Measurements from ENCODE around the gene SYNDIG1.
"Not testable (repeated sequence)": the region's sequence is repeated elsewhere in the genome, so short reads cannot be mapped to it uniquely, and the experiment has no call there.

Gene SYNDIG1

DNA sequence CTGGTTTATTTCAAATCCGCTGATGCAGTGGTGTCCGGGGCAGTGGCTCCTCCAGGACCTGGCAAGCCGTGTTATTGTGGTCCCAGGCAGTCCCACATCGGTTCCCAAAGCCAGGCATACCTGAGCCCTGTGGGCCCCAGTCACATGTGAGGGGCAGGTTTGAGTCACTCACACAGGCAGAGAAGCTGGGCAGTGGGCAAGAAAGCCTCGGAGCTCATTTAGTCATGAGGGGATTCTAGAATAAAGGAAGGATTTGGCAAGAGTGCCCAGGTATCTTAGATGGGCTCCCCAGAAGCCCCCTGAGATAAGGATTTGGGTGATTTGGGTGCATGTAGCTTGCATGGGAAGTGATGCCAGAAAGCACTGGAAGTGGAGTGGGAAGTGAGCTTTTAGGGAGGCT, 37.3 kb downstream of the SYNDIG1 start:
- H3K9ac ChIP-seq (ENCODE audit: low read depth, low read length), result no peak overlapping the region
- peaks cover 3% of the 10 kb centered on the region; the same call in 1 of the 2 replicates for H3K9me3 ChIP-seq (ENCODE audit: control insufficient read depth, insufficient read depth, low read length)
- no peaks in the 10 kb centered on the region for H3K36me3 ChIP-seq (ENCODE audit: control insufficient read depth, insufficient read depth, low read length)
- no peaks in the 10 kb centered on the region for H3K4me1 ChIP-seq (ENCODE audit: control insufficient read depth, insufficient read depth, low read length)
- no peak overlapping the region for H3K27ac ChIP-seq (ENCODE audit: low read depth, low read length)
- H3K27me3 ChIP-seq (ENCODE audit: control insufficient read depth, insufficient read depth, low read length), result no peaks in the 10 kb centered on the region
- H3K4me3 ChIP-seq (ENCODE audit: low read depth, low read length), result no peak overlapping the region

DNA sequence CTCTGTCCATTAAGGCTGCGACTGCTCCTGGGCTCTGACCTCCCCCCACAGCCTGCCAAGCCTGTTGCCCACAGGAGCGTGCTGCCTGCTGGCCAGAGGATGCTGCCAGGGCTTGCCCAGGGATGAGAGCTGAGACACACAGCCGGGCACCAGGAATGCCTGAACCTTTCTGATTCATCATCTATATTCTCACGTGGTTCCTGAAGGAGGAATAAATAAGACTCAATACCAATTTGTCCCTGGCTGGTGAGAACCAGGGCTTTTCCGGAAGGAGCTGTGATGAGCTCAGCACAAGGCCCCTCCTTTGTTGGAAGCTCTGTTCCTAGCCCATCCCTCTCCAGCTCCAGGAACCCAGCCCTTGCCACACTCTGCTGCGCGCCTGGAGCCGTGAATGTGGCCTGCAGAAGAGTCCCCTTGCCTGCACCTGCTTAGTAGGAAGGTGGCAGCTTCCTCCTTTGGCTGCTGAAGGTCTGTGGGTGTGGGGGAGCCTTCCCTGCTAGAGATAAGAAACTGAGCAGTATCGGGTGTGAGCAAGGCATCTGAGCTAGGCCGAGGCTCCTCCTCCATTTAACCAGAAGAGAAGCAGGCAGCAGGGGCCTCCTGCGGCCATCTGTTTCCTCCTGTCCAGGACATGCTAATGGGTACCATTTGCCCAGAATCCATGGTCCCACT, 37.9 kb downstream of the SYNDIG1 start:
- Histone ChIP-seq H3K36me3 (ENCODE audit: control insufficient read depth, insufficient read depth, low read length) (no peaks in the 10 kb centered on the region), H3K4me1 (ENCODE audit: control insufficient read depth, insufficient read depth, low read length) (no peaks in the 10 kb centered on the region), H3K9ac (ENCODE audit: low read depth, low read length) (no peak overlapping the region), H3K4me3 (ENCODE audit: low read depth, low read length) (no peak overlapping the region), H3K27ac (ENCODE audit: low read depth, low read length) (no peak overlapping the region), H3K27me3 (ENCODE audit: control insufficient read depth, insufficient read depth, low read length) (no peaks in the 10 kb centered on the region), H3K9me3 (ENCODE audit: control insufficient read depth, insufficient read depth, low read length) (peaks cover 4% of the 10 kb centered on the region; the same call in 1 of the 2 replicates)

DNA sequence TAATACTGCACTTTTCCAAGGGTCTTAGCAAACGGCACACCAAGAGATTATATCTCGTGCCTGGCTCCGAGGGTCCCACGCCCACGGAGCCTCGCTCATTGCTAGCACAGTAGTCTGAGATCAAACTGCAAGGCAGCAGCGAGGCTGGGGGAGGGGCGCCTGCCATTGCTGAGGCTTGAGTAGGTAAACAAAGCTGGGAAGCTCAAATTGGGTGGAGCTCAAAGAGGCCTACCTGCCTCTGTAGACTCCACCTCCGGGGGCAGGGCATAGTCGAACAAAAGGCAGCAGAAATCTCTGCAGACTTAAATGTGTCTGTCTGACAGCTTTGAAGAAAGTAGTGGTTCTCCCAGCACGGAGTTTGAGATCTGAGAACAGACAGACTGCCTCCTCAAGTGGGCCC, 43.0 kb downstream of the SYNDIG1 start:
- not testable (repeated sequence) for H3K4me1 ChIP-seq (ENCODE audit: control insufficient read depth, insufficient read depth, low read length); H3K4me3 ChIP-seq (ENCODE audit: low read depth, low read length); H3K27ac ChIP-seq (ENCODE audit: low read depth, low read length); H3K36me3 ChIP-seq (ENCODE audit: control insufficient read depth, insufficient read depth, low read length); H3K27me3 ChIP-seq (ENCODE audit: control insufficient read depth, insufficient read depth, low read length); H3K9me3 ChIP-seq (ENCODE audit: control insufficient read depth, insufficient read depth, low read length); H3K9ac ChIP-seq (ENCODE audit: low read depth, low read length)

DNA sequence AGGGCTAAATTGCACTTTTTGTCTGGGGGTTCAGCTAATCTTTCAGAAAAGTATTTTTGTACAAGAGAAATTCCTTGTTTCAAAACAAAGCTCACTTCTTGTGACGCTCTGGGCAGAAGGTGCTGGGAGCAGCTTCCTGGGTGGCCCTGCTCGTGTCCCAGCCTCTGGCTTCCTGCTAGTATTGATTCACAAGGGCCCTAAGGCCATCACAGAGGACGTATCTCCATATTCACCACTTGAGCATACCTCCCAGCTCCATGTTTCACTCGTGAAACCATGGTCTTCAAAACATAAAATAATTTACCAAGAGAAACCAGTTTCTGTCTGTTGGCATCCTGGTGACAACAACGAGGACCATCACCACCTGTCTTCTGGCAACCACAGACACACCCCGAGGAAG, 49.1 kb downstream of the SYNDIG1 start:
- no peaks in the 10 kb centered on the region for H3K27me3 ChIP-seq (ENCODE audit: control insufficient read depth, insufficient read depth, low read length)

DNA sequence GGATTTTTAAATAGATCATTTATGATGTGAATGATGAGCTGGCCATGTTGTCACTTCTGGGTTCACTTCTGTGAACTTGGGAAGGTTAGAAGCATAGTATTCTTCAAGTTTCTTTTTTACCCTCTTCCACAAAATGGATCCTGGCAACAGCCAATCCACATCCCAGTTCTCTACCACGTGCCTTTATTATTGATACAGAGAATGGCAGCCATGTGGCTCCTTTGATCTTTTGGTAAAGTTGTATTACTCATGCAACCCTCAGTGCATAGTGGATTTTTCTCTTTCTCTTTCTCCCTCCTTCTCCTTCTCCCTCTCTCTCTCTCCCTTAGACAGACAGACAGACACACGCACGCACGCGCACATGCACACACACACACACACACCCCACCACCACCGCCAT, 50.0 kb downstream of the SYNDIG1 start:
- Histone ChIP-seq H3K4me1 (ENCODE audit: control insufficient read depth, insufficient read depth, low read length) (no peaks in the 10 kb centered on the region), H3K36me3 (ENCODE audit: control insufficient read depth, insufficient read depth, low read length) (no peaks in the 10 kb centered on the region), H3K27ac (ENCODE audit: low read depth, low read length) (no peak overlapping the region), H3K4me3 (ENCODE audit: low read depth, low read length) (no peak overlapping the region), H3K27me3 (ENCODE audit: control insufficient read depth, insufficient read depth, low read length) (no peaks in the 10 kb centered on the region), H3K9me3 (ENCODE audit: control insufficient read depth, insufficient read depth, low read length) (no peaks in the 10 kb centered on the region), H3K9ac (ENCODE audit: low read depth, low read length) (no peak overlapping the region)

More for the DNA sequence above, 49.1 kb downstream of the SYNDIG1 start:
- Histone ChIP-seq H3K9me3 (ENCODE audit: control insufficient read depth, insufficient read depth, low read length) (no peaks in the 10 kb centered on the region), H3K9ac (ENCODE audit: low read depth, low read length) (no peak overlapping the region), H3K27ac (ENCODE audit: low read depth, low read length) (no peak overlapping the region), H3K4me3 (ENCODE audit: low read depth, low read length) (no peak overlapping the region), H3K36me3 (ENCODE audit: control insufficient read depth, insufficient read depth, low read length) (no peaks in the 10 kb centered on the region), H3K4me1 (ENCODE audit: control insufficient read depth, insufficient read depth, low read length) (no peaks in the 10 kb centered on the region)

DNA sequence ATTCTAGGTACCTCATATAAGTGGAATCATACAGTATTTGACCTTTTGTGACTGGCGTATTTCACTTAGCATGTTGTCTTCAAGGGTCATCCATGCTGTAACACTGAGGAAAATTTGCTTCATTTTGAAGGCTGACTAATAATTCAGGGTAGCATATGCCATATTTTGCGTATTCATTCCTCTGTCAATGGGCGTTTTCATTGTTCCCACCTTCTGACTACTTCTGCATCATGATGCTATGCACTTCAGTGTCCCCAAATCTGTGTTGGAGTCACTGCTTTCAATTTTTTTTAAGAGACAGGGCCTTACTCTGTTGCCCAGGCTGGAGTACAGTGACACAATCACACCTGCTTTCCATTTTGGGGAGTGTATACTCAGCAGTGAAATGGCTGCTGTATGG, 51.6 kb downstream of the SYNDIG1 start:
- no peak overlapping the region for H3K4me3 ChIP-seq (ENCODE audit: low read depth, low read length)
- no peak overlapping the region for H3K9ac ChIP-seq (ENCODE audit: low read depth, low read length)
- no peaks in the 10 kb centered on the region for H3K36me3 ChIP-seq (ENCODE audit: control insufficient read depth, insufficient read depth, low read length)
- no peaks in the 10 kb centered on the region for H3K9me3 ChIP-seq (ENCODE audit: control insufficient read depth, insufficient read depth, low read length)
- H3K27ac ChIP-seq (ENCODE audit: low read depth, low read length), result no peak overlapping the region
- no peaks in the 10 kb centered on the region for H3K4me1 ChIP-seq (ENCODE audit: control insufficient read depth, insufficient read depth, low read length)
- H3K27me3 ChIP-seq (ENCODE audit: control insufficient read depth, insufficient read depth, low read length), result no peaks in the 10 kb centered on the region

DNA sequence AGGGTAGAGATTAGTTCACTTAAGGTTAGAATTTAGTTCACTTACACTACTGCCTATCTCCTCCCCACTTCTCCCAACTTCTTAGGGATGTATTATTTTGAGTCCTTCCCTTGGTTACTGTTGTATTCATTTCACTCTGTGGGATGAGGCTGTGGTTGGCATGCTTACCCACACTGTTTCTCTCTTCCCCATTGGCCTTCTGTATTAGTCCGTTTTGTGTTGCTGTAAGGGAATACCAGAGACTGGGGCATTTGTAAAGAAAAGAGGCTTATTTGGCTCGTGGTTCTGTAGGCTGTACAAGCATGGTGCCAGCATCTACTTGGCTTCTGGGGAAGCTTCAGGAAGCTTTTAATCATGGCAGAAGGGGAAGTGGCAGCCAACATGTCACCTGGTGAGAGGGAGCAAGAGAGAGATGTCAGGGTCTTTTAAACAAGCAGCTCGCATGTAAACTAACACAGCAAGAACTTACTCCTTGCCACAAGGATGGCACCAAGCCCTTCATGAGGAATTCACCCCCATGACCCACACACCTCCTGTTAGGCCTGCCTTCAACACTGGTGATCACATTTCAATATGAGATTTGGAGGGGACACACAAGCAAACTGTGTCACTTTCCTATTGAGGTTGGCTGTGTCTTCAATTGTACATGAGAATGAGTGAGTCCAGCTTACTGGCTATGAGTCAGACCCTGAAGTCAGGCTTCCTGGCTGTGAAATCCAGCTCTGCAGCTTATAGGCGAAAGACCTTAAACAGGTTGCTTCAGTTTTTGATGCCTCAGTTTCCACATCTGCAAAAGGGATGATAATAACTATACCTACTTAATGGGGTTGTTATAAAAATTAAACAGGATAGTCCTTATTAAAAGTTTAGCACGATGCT, 53.3 kb downstream of the SYNDIG1 start:
- Histone ChIP-seq H3K9ac (ENCODE audit: low read depth, low read length) (no peak overlapping the region), H3K9me3 (ENCODE audit: control insufficient read depth, insufficient read depth, low read length) (no peaks in the 10 kb centered on the region), H3K36me3 (ENCODE audit: control insufficient read depth, insufficient read depth, low read length) (no peaks in the 10 kb centered on the region), H3K27ac (ENCODE audit: low read depth, low read length) (no peak overlapping the region), H3K27me3 (ENCODE audit: control insufficient read depth, insufficient read depth, low read length) (no peaks in the 10 kb centered on the region), H3K4me3 (ENCODE audit: low read depth, low read length) (no peak overlapping the region), H3K4me1 (ENCODE audit: control insufficient read depth, insufficient read depth, low read length) (no peaks in the 10 kb centered on the region; the same call in 1 of the 2 replicates)

DNA sequence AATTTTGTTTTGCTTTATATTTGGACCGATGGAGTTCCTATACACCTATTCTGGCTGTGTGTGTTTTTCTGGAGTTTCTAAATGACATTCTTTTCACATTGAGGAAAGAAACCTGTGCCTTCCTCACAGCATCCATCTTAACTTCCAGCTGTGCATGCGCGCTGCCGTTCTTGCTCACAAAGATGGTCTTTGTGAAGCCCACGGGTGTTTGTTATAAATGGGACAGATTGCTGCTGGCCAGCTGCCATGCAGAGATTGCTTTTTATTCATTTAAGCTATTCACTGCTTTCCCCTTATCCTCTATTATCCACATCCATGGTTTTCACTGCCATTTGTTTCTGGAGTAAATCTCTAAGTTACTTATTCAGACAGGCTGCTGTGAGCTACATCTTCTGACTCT, 54.2 kb downstream of the SYNDIG1 start:
- Histone ChIP-seq H3K27me3 (ENCODE audit: control insufficient read depth, insufficient read depth, low read length) (no peaks in the 10 kb centered on the region), H3K27ac (ENCODE audit: low read depth, low read length) (no peak overlapping the region), H3K4me1 (ENCODE audit: control insufficient read depth, insufficient read depth, low read length) (no peaks in the 10 kb centered on the region; the same call in 1 of the 2 replicates), H3K4me3 (ENCODE audit: low read depth, low read length) (no peak overlapping the region), H3K36me3 (ENCODE audit: control insufficient read depth, insufficient read depth, low read length) (no peaks in the 10 kb centered on the region), H3K9ac (ENCODE audit: low read depth, low read length) (no peak overlapping the region), H3K9me3 (ENCODE audit: control insufficient read depth, insufficient read depth, low read length) (no peaks in the 10 kb centered on the region)

DNA sequence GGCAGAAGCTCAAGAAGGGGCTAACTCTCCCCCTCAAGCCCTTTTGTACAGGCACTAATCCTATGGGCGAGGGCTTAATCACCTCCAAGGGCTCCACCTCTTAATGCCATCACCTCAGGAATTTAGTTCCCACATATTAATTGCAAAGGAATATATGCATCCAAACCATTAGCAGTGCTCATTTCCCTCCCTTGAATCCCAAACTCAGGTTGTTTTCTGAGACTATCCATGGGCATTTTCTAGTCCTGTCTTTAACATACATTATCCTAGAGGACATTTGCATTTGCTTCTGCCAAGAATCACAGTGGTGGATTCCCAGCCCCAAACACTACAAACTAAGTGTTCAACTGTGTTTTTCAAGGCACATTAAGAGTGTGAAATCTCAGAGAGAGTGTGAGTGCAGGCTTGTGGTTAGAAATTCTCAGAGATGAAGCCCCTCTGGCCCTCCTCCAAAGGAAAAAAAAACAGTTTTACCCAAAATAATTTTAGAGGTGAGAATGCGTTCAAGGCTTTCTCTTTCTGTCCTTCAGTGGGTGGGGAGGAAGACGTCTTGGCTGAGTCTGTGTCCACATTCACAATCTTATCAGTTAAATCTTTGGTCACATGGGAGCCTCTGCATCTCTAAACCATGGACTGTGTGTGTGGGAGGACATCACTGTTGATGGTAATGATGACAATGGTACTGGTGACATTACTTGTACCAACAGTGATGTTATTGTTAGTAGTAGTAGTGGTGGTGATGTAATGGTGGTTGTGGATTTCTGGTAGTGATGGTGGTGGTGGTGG, 59.3 kb downstream of the SYNDIG1 start:
- Histone ChIP-seq H3K36me3 (ENCODE audit: control insufficient read depth, insufficient read depth, low read length) (no peaks in the 10 kb centered on the region), H3K27ac (ENCODE audit: low read depth, low read length) (no peak overlapping the region), H3K27me3 (ENCODE audit: control insufficient read depth, insufficient read depth, low read length) (no peaks in the 10 kb centered on the region), H3K4me3 (ENCODE audit: low read depth, low read length) (no peak overlapping the region), H3K9me3 (ENCODE audit: control insufficient read depth, insufficient read depth, low read length) (no peaks in the 10 kb centered on the region), H3K4me1 (ENCODE audit: control insufficient read depth, insufficient read depth, low read length) (no peaks in the 10 kb centered on the region; the same call in 1 of the 2 replicates), H3K9ac (ENCODE audit: low read depth, low read length) (no peak overlapping the region)

DNA sequence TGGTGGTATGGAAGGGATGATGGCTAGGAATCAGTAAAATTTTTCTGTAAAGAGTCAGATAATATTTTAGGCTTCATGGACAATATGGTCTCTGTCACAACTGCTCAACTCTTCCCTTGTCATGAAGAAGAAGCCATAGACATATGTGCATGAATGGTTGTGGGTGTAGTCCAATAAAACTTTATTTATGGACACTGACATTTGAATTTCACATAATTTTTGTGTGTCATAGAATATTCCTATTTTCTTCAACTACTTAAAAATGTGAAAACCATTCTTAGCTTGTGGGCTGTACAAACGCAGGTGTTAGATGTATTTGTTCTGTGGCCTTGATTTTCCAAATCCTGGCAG, 59.9 kb downstream of the SYNDIG1 start:
- Histone ChIP-seq H3K36me3 (ENCODE audit: control insufficient read depth, insufficient read depth, low read length) (no peaks in the 10 kb centered on the region), H3K4me3 (ENCODE audit: low read depth, low read length) (no peak overlapping the region), H3K9me3 (ENCODE audit: control insufficient read depth, insufficient read depth, low read length) (no peaks in the 10 kb centered on the region), H3K27ac (ENCODE audit: low read depth, low read length) (no peak overlapping the region), H3K27me3 (ENCODE audit: control insufficient read depth, insufficient read depth, low read length) (no peaks in the 10 kb centered on the region), H3K4me1 (ENCODE audit: control insufficient read depth, insufficient read depth, low read length) (no peaks in the 10 kb centered on the region; the same call in 1 of the 2 replicates), H3K9ac (ENCODE audit: low read depth, low read length) (no peak overlapping the region)
